HG02852 (cell line): ENCODE results near the gene GTPBP2.

Source experiments
- ATAC-seq: cut with Tn5 transposase; IDR thresholded peaks from one replicate; pipeline ENCODE4 v1.9.1; 2021; ENCODE audit warnings: mild to moderate bottlenecking, moderate library complexity; ENCODE audit not compliant: unreplicated experiment

Gene GTPBP2

GRCh38 chr6:43582911-43583310 lies 46.2 kb downstream of the GTPBP2 start:
- no peak for ATAC-seq

- ATAC-seq: no peak
Observed at GRCh38 chr6:43579171-43579570, 49.9 kb downstream of the GTPBP2 start.

- no peak for ATAC-seq
Observed at GRCh38 chr6:43578748-43579147, 50.3 kb downstream of the GTPBP2 start.

- peak; percentile 83 for ATAC-seq
Observed at GRCh38 chr6:43575772-43576551, 53.1 kb downstream of the GTPBP2 start, which contains the start of the genes POLH and XPO5. Gene POLH (plus strand): TSS chr6:43576185. CDS start chr6:43582320, 6,135 bp downstream. Gene XPO5 (minus strand): TSS chr6:43576038. CDS start chr6:43575864, 174 bp downstream.

- no peak for ATAC-seq
Observed at GRCh38 chr6:43575105-43575771, 53.8 kb downstream of the GTPBP2 start.

- ATAC-seq: no peak
Observed at GRCh38 chr6:43572015-43572414, 57.0 kb downstream of the GTPBP2 start.

- ATAC-seq: no peak
Observed at GRCh38 chr6:43570876-43571441, 58.1 kb downstream of the GTPBP2 start.
